ENCODE data around the gene HTR4. TPM values are rescaled to one million over a fixed set of nuclear protein-coding genes. Genes with fewer than 3 reads are reported as not detected.
A peak's percentile ranks its signal among the peaks of the same experiment; 100 is the strongest.

HTR4 gene
- total and polyA plus RNA-seq, 4 experiments from 2014 or later: not detected

DNA sequence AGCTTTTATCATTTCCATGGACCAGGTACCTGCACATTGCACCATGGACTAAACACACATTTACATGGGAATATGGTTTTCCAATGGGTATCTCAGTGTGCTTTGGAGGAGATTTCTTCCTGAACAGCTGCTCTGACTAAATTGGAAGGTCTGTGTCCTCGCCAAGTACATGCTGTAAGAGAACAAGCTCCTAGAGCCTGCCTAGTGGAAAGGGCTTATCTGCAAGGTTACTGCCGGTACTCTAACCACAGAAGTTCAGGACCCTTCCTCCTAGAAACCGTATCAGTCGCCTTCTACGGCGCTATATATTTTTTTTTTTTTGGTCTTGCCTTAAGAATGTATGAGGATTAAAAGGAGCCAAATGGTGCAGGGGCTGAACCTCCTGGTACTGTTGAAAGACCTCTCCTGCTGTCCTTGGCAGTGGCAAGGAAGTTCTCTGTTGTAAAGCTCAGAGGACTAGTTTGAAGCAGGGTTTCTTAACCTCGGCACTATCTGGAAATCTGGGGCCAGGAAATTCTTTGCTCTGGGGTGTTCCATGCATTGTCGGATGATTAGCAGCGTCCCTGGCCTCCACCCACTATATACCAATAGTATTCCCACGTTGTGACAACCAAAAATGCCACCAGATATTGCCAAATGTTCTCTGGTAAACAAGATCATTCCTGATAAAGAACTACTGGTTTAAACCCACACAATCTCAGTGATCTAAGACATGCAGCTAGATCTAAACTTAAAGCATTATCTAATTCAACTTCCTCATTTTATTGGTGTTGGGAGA is 163.1 kb downstream of the HTR4 start:
- POLR2A ChIA-PET (ENCODE audit: partially characterized antibody): no interaction called here

DNA sequence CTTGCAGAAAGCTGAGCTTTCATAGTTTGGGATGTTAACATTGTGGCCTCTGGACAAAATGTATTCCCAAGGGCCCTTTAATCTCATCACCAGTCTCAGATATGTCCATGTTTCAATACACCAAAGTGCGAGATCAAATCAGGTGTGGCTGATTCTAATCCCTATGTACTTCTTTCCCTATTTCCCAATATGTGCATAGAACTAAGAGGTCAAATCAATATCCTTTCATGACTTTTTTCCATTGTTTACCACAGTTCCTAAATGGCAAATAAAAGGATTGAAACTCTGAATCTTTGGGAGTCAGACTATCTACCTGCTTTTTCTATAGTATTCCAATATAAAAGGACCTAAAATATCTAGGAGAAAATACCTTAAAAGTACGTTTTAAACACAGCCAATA is 165.6 kb downstream of the HTR4 start:
- H3K27me3 ChIP-seq (ENCODE audit: insufficient read depth, low read length): no peaks in the 10 kb centered on the region
- H3K36me3 ChIP-seq (ENCODE audit: insufficient read depth, low read length): no peaks in the 10 kb centered on the region
- H3K9me3 ChIP-seq (ENCODE audit: control insufficient read depth in 1 of 2, low read length in 2 of 2): no peaks in the 10 kb centered on the region
- Mint-ChIP-seq H3K4me3 (no peak overlapping the region), H3K9me3 (no peaks in the 10 kb centered on the region), H3K36me3 (no peaks in the 10 kb centered on the region), H3K27ac (no peak overlapping the region), H3K4me1 (no peaks in the 10 kb centered on the region), H3K27me3 (peaks cover 23 to 34% of the 10 kb centered on the region in 2 donors)
- no peak overlapping the region for H3K4me3 ChIP-seq (ENCODE audit: low read length in 2 of 2)
- no peak for DNase-seq
- ChIA-PET POLR2A (ENCODE audit: partially characterized antibody) (no interaction called here), CTCF (ENCODE audit: partially characterized antibody) (no interaction called here)
- H3K4me1 ChIP-seq (ENCODE audit: insufficient read depth, low read length): no peaks in the 10 kb centered on the region
- intact Hi-C loops (cut with micrococcal nuclease): no loop called here
- H3K27ac ChIP-seq (ENCODE audit: low read depth, low read length): no peak overlapping the region

More for the DNA sequence above, 163.1 kb downstream of the HTR4 start:
- no peak overlapping the region for H3K4me3 Mint-ChIP-seq
- no peak overlapping the region for H3K27ac Mint-ChIP-seq
- H3K36me3 Mint-ChIP-seq: no peaks in the 10 kb centered on the region
- DNase-seq: no peak
- no peaks in the 10 kb centered on the region for H3K9me3 ChIP-seq (ENCODE audit: control insufficient read depth in 1 of 2, low read length in 2 of 2)
- no peaks in the 10 kb centered on the region for H3K4me1 Mint-ChIP-seq
- H3K4me3 ChIP-seq (ENCODE audit: low read length in 2 of 2): no peak overlapping the region
- H3K9me3 Mint-ChIP-seq: no peaks in the 10 kb centered on the region
- H3K27me3 ChIP-seq (ENCODE audit: insufficient read depth, low read length): no peaks in the 10 kb centered on the region
- H3K27me3 Mint-ChIP-seq: peaks cover 25 to 32% of the 10 kb centered on the region in 2 donors
- CTCF ChIA-PET (ENCODE audit: partially characterized antibody): no interaction called here
- H3K36me3 ChIP-seq (ENCODE audit: insufficient read depth, low read length): no peaks in the 10 kb centered on the region
- H3K27ac ChIP-seq (ENCODE audit: low read depth, low read length): no peak overlapping the region
- H3K4me1 ChIP-seq (ENCODE audit: insufficient read depth, low read length): no peaks in the 10 kb centered on the region
- intact Hi-C loops (cut with micrococcal nuclease): no loop called here

DNA sequence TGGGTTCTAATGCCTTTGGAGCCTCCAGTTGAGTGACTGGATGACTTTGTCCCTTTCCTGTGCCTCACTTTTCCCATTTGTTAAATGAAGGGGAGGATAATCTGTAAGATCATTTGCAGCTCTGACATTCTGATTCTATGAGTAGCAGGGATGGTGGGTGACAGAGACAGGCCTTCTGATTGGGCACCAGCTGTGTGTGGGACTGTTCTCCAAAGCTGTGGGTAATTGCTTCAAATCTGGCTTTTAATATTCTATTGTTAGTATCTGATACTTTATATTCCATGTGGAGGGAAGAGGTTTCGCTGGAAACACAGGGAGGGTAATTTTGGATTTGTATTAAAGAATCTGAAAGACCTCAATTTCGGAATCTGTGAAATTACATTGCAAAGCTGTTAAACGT is 167.9 kb downstream of the HTR4 start:
- H3K36me3 Mint-ChIP-seq: no peaks in the 10 kb centered on the region

GRCh38 chr5:148484651-148485050 is 169.7 kb downstream of the HTR4 start:
- H3K27me3 ChIP-seq (ENCODE audit: insufficient read depth, low read length): no peaks in the 10 kb centered on the region
- Mint-ChIP-seq H3K27me3 (peaks cover 24 to 37% of the 10 kb centered on the region in 2 donors), H3K36me3 (no peaks in the 10 kb centered on the region), H3K9me3 (no peaks in the 10 kb centered on the region), H3K4me3 (no peak overlapping the region), H3K4me1 (peaks cover 0 to 7% (median 5%) of the 10 kb centered on the region in 4 donors), H3K27ac (no peak overlapping the region)
- no peaks in the 10 kb centered on the region for H3K36me3 ChIP-seq (ENCODE audit: insufficient read depth, low read length)
- intact Hi-C loops (cut with micrococcal nuclease): no loop called here
- no peaks in the 10 kb centered on the region for H3K9me3 ChIP-seq (ENCODE audit: control insufficient read depth in 1 of 2, low read length in 2 of 2)
- no peaks in the 10 kb centered on the region for H3K4me1 ChIP-seq (ENCODE audit: insufficient read depth, low read length)
- H3K27ac ChIP-seq (ENCODE audit: low read depth, low read length): no peak overlapping the region
- DNase-seq: no peak
- no peak overlapping the region for H3K4me3 ChIP-seq (ENCODE audit: low read length in 2 of 2)
- POLR2A ChIA-PET (ENCODE audit: partially characterized antibody): no interaction called here
- CTCF ChIA-PET (ENCODE audit: partially characterized antibody): interaction anchor here (1.7 kb wide), 1 partner anchor 246 kb away, joined by 5 read pairs; no protein-coding TSS in a partner anchor

More for the DNA sequence above, 167.9 kb downstream of the HTR4 start:
- Histone ChIP-seq H3K27ac (ENCODE audit: low read depth, low read length) (no peak overlapping the region), H3K36me3 (ENCODE audit: insufficient read depth, low read length) (no peaks in the 10 kb centered on the region), H3K4me3 (ENCODE audit: low read length in 2 of 2) (no peak overlapping the region), H3K9me3 (ENCODE audit: control insufficient read depth in 1 of 2, low read length in 2 of 2) (no peaks in the 10 kb centered on the region), H3K4me1 (ENCODE audit: insufficient read depth, low read length) (no peaks in the 10 kb centered on the region), H3K27me3 (ENCODE audit: insufficient read depth, low read length) (no peaks in the 10 kb centered on the region)
- Mint-ChIP-seq H3K27ac (no peak overlapping the region), H3K9me3 (no peaks in the 10 kb centered on the region), H3K4me1 (peaks cover 0 to 7% (median 5%) of the 10 kb centered on the region in 4 donors), H3K27me3 (peaks cover 25 to 39% of the 10 kb centered on the region in 2 donors), H3K4me3 (no peak overlapping the region)
- POLR2A ChIA-PET (ENCODE audit: partially characterized antibody): no interaction called here
- no peak for DNase-seq
- CTCF ChIA-PET (ENCODE audit: partially characterized antibody): no interaction called here
- intact Hi-C loops (cut with micrococcal nuclease): no loop called here

GRCh38 chr5:148483750-148484149 is 170.6 kb downstream of the HTR4 start:
- Histone ChIP-seq H3K9me3 (ENCODE audit: control insufficient read depth in 1 of 2, low read length in 2 of 2) (no peaks in the 10 kb centered on the region), H3K27me3 (ENCODE audit: insufficient read depth, low read length) (no peaks in the 10 kb centered on the region), H3K4me3 (ENCODE audit: low read length in 2 of 2) (no peak overlapping the region), H3K4me1 (ENCODE audit: insufficient read depth, low read length) (no peaks in the 10 kb centered on the region), H3K36me3 (ENCODE audit: insufficient read depth, low read length) (no peaks in the 10 kb centered on the region), H3K27ac (ENCODE audit: low read depth, low read length) (no peak overlapping the region)
- POLR2A ChIA-PET (ENCODE audit: partially characterized antibody): no interaction called here
- no peaks in the 10 kb centered on the region for H3K36me3 Mint-ChIP-seq
- CTCF ChIA-PET (ENCODE audit: partially characterized antibody): interaction anchor here (1.6 to 2.1 kb wide), 5 partner anchors 14 to 247 kb away, joined by 4 to 6 read pairs (median 5); no protein-coding TSS in a partner anchor
- peaks cover 0 to 7% (median 5%) of the 10 kb centered on the region in 4 donors for H3K4me1 Mint-ChIP-seq
- intact Hi-C loops (cut with micrococcal nuclease): loop anchor here (1.0 kb wide), 1 partner anchor 39 kb away; no protein-coding TSS in a partner anchor
- H3K27me3 Mint-ChIP-seq: peaks cover 21 to 32% of the 10 kb centered on the region in 2 donors
- DNase-seq: no peak
- no peaks in the 10 kb centered on the region for H3K9me3 Mint-ChIP-seq
- H3K27ac Mint-ChIP-seq: no peak overlapping the region
- no peak overlapping the region for H3K4me3 Mint-ChIP-seq

GRCh38 chr5:148482697-148483462 is 171.4 kb downstream of the HTR4 start:
- Mint-ChIP-seq H3K36me3 (no peaks in the 10 kb centered on the region), H3K27ac (no peak overlapping the region), H3K4me3 (peak overlapping the region in 4 of 8 donors; percentile 43 to 73 (median 56)), H3K9me3 (no peaks in the 10 kb centered on the region), H3K27me3 (peaks cover 24 to 33% of the 10 kb centered on the region in 2 donors), H3K4me1 (peaks cover 0 to 7% (median 5%) of the 10 kb centered on the region in 4 donors)
- Histone ChIP-seq H3K36me3 (ENCODE audit: insufficient read depth, low read length) (no peaks in the 10 kb centered on the region), H3K4me3 (ENCODE audit: low read length in 2 of 2) (no peak overlapping the region), H3K27me3 (ENCODE audit: insufficient read depth, low read length) (no peaks in the 10 kb centered on the region), H3K9me3 (ENCODE audit: control insufficient read depth in 1 of 2, low read length in 2 of 2) (no peaks in the 10 kb centered on the region), H3K27ac (ENCODE audit: low read depth, low read length) (no peak overlapping the region), H3K4me1 (ENCODE audit: insufficient read depth, low read length) (no peaks in the 10 kb centered on the region)
- intact Hi-C loops (cut with micrococcal nuclease): loop anchor here (1.0 kb wide), 1 partner anchor 39 kb away; no protein-coding TSS in a partner anchor
- POLR2A ChIA-PET (ENCODE audit: partially characterized antibody): no interaction called here
- DNase-seq: peak in 4 of 5 donors; percentile 45 to 53 (median 49)
- CTCF ChIA-PET (ENCODE audit: partially characterized antibody): interaction anchor here (0.7 to 2.1 kb wide), 6 partner anchors 13 to 41 kb away, joined by 3 to 6 read pairs (median 4); no protein-coding TSS in a partner anchor

DNA sequence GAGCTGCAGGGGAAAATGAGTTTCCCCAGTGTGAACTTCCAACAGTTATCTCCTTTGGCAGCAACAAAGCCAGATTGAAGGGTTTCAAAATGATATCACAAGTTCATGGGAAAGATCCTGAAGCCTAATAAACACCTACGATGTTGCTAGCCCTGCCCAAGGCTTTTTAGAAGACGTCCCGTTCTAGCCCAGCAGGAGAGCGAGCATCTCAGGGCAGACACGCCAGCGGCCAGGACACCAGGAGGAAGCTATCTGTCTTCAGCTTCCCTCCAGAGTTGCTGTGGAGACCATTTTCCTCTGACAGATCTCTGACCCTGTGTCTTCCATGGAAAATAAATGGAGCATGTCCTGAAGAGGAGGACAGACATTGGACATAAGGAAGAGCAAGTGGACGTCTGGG is 172.1 kb downstream of the HTR4 start:
- Histone ChIP-seq H3K27me3 (ENCODE audit: insufficient read depth, low read length) (no peaks in the 10 kb centered on the region), H3K9me3 (ENCODE audit: control insufficient read depth in 1 of 2, low read length in 2 of 2) (no peaks in the 10 kb centered on the region), H3K36me3 (ENCODE audit: insufficient read depth, low read length) (no peaks in the 10 kb centered on the region), H3K4me1 (ENCODE audit: insufficient read depth, low read length) (no peaks in the 10 kb centered on the region), H3K4me3 (ENCODE audit: low read length in 2 of 2) (no peak overlapping the region), H3K27ac (ENCODE audit: low read depth, low read length) (no peak overlapping the region)
- peaks cover 21 to 30% of the 10 kb centered on the region in 2 donors for H3K27me3 Mint-ChIP-seq
- H3K4me3 Mint-ChIP-seq: no peak overlapping the region
- ChIA-PET CTCF (ENCODE audit: partially characterized antibody) (interaction anchor here (0.7 to 2.1 kb wide), 7 partner anchors 12 to 249 kb away, joined by 3 to 6 read pairs (median 4); no protein-coding TSS in a partner anchor), POLR2A (ENCODE audit: partially characterized antibody) (no interaction called here)
- no peak overlapping the region for H3K27ac Mint-ChIP-seq
- no peaks in the 10 kb centered on the region for H3K9me3 Mint-ChIP-seq
- H3K36me3 Mint-ChIP-seq: no peaks in the 10 kb centered on the region
- no peak for DNase-seq
- H3K4me1 Mint-ChIP-seq: peaks cover 0 to 7% (median 5%) of the 10 kb centered on the region in 4 donors
- intact Hi-C loops (cut with micrococcal nuclease): no loop called here

All from CD4-positive, alpha-beta memory T cell (primary cell).